ENCODE results near the gene AUTS2.

Gene AUTS2

GRCh38 chr7:70829221-70830059, 1231.2 kb downstream of the AUTS2 start:
- TF ChIP-seq EZH2phosphoT487 (conservative IDR thresholded peaks at IDR 0.05; ENCODE audit: low read length) (no peak), CTCF (IDR thresholded peaks at IDR 0.05; ENCODE audit: insufficient read depth, low read length, poor library complexity, severe bottlenecking) (peak; percentile 89)
- H3K36me3 ChIP-seq (ENCODE audit: low read length): no peaks in the 10 kb centered on the region
- no peak overlapping the region for H3K4me2 ChIP-seq (ENCODE audit: low read depth, low read length, poor library complexity, severe bottlenecking)
- H2AFZ ChIP-seq (ENCODE audit: low read depth, low read length, severe bottlenecking): peak overlapping the region; percentile 0
- H3K9me2 ChIP-seq (replicated peaks; ENCODE audit: insufficient read depth, low read length): no peaks in the 10 kb centered on the region
- no peak overlapping the region for H3K27ac ChIP-seq (ENCODE audit: low read depth, low read length)
- H3K4me3 ChIP-seq (ENCODE audit: insufficient read depth, low read length, poor library complexity, severe bottlenecking): no peak overlapping the region
- H3K9me3 ChIP-seq (ENCODE audit: insufficient read depth, low read length): no peaks in the 10 kb centered on the region
- no peaks in the 10 kb centered on the region for H3F3A ChIP-seq (ENCODE audit: insufficient read depth)
- H4K20me1 ChIP-seq (ENCODE audit: low read depth, low read length): no peaks in the 10 kb centered on the region
- H3K79me2 ChIP-seq (ENCODE audit: insufficient read depth, low read length): no peaks in the 10 kb centered on the region
- H3K27me3 ChIP-seq (ENCODE audit: low read length): no peaks in the 10 kb centered on the region
- H3K9ac ChIP-seq (ENCODE audit: low read length): no peak overlapping the region

GRCh38 chr7:70830060-70830395, 1231.8 kb downstream of the AUTS2 start:
- H2AFZ ChIP-seq (ENCODE audit: low read depth, low read length, severe bottlenecking): no peak overlapping the region
- no peaks in the 10 kb centered on the region for H3K36me3 ChIP-seq (ENCODE audit: low read length)
- no peak overlapping the region for H3K9ac ChIP-seq (ENCODE audit: low read length)
- no peaks in the 10 kb centered on the region for H3F3A ChIP-seq (ENCODE audit: insufficient read depth)
- no peaks in the 10 kb centered on the region for H4K20me1 ChIP-seq (ENCODE audit: low read depth, low read length)
- no peak overlapping the region for H3K4me2 ChIP-seq (ENCODE audit: low read depth, low read length, poor library complexity, severe bottlenecking)
- no peak overlapping the region for H3K4me3 ChIP-seq (ENCODE audit: insufficient read depth, low read length, poor library complexity, severe bottlenecking)
- H3K27me3 ChIP-seq (ENCODE audit: low read length): no peaks in the 10 kb centered on the region
- H3K27ac ChIP-seq (ENCODE audit: low read depth, low read length): no peak overlapping the region
- TF ChIP-seq EZH2phosphoT487 (conservative IDR thresholded peaks at IDR 0.05; ENCODE audit: low read length) (no peak), CTCF (IDR thresholded peaks at IDR 0.05; ENCODE audit: insufficient read depth, low read length, poor library complexity, severe bottlenecking) (no peak)
- no peaks in the 10 kb centered on the region for H3K9me3 ChIP-seq (ENCODE audit: insufficient read depth, low read length)
- no peaks in the 10 kb centered on the region for H3K79me2 ChIP-seq (ENCODE audit: insufficient read depth, low read length)
- no peaks in the 10 kb centered on the region for H3K9me2 ChIP-seq (replicated peaks; ENCODE audit: insufficient read depth, low read length)

GRCh38 chr7:70830426-70830825, 1232.2 kb downstream of the AUTS2 start:
- H3K9me2 ChIP-seq (replicated peaks; ENCODE audit: insufficient read depth, low read length): no peaks in the 10 kb centered on the region
- no peaks in the 10 kb centered on the region for H3F3A ChIP-seq (ENCODE audit: insufficient read depth)
- no peak overlapping the region for H3K4me2 ChIP-seq (ENCODE audit: low read depth, low read length, poor library complexity, severe bottlenecking)
- no peaks in the 10 kb centered on the region for H3K36me3 ChIP-seq (ENCODE audit: low read length)
- H3K4me3 ChIP-seq (ENCODE audit: insufficient read depth, low read length, poor library complexity, severe bottlenecking): no peak overlapping the region
- no peaks in the 10 kb centered on the region for H3K9me3 ChIP-seq (ENCODE audit: insufficient read depth, low read length)
- no peak overlapping the region for H3K27ac ChIP-seq (ENCODE audit: low read depth, low read length)
- no peak overlapping the region for H3K9ac ChIP-seq (ENCODE audit: low read length)
- H4K20me1 ChIP-seq (ENCODE audit: low read depth, low read length): no peaks in the 10 kb centered on the region
- no peaks in the 10 kb centered on the region for H3K79me2 ChIP-seq (ENCODE audit: insufficient read depth, low read length)
- H3K27me3 ChIP-seq (ENCODE audit: low read length): no peaks in the 10 kb centered on the region
- TF ChIP-seq EZH2phosphoT487 (conservative IDR thresholded peaks at IDR 0.05; ENCODE audit: low read length) (no peak), CTCF (IDR thresholded peaks at IDR 0.05; ENCODE audit: insufficient read depth, low read length, poor library complexity, severe bottlenecking) (no peak)
- H2AFZ ChIP-seq (ENCODE audit: low read depth, low read length, severe bottlenecking): no peak overlapping the region

Data from SU-DHL-6 (cell line).